Stimulated activated CD8-positive, alpha-beta memory T cell treated with anti-CD3 and anti-CD28 coated beads, Interleukin-15, amount 100 ng/mL, for 48 hours (primary cell): ENCODE measurements around the gene SNX15.
"Not testable (repeated sequence)": the region's sequence is repeated elsewhere in the genome, so short reads cannot be mapped to it uniquely, and the experiment has no call there.

Source experiments
- DNase-seq, 2 donors: peaks; one replicate each; pipeline ENCODE4 v3.0.0-alpha.2; 2020; ENCODE audit warnings: low read depth in 2 of 2

SNX15 gene

GRCh38 chr11:65027213-65028067, at the start of gene SNX15:
TSS of gene SNX15 (plus strand) at chr11:65027439. CDS start at chr11:65027538, 99 bp downstream.
- DNase-seq = peak; percentile 85 to 86

DNA sequence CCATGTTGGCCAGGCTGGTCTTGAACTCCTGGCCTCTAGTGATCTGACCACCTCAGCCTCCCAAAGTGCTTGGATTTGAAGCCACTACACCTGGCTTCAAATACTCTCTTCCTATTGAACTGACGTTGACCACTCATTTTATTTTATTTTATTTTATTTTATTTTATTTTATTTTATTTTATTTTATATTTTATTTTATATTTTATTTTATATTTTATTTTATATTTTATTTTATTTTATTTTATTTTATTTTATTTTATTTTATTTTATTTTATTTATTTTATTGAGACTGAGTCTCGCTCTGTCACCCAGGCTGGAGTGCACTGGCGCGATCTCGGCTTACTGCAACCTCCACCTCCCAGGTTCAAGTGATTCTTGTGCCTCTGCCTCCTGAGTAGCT, 43.9 kb upstream of the SNX15 start:
- not testable (repeated sequence) for DNase-seq

DNA sequence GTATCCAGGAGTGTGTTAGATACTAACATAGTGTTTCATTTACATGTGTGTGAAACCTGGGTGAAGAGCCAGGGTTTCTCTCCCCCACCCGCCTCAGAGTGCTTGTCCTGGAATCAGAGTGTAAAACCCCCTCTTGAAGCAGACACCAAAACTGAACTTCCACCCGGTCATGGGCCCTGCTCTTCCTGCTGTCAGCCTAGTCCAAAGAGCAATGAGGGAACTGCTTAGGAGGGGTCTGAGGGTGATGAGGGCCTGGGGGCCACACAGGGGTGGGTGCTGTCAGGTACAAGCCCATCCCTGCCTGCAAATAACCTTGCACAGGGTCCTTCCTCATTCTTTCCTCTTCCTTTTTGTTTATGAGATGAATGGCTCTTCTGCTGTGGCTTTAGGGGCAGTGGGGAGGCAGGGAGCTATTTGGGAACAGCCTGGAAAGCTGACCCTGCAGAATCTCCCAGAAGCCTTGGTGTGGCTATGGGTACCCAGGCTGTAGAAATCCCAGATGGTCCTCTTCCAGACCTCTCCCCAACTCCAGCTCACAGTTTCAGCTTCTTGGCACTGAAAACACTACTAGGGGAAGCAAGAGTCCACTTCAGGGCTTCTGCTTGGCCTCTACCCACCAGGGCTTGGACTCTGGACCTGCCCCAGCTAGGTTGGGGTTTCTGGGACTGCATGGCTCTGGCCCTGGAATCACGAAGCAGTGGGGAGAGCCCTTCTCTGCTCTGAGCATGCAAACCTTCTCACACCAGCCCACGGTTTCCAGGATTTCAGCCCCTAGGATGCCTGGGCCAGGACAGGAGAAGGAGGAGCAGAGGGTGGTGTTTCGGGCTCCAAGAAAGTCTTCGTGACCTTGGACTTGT, 39.0 kb upstream of the SNX15 start:
- DNase-seq = no peak

DNA sequence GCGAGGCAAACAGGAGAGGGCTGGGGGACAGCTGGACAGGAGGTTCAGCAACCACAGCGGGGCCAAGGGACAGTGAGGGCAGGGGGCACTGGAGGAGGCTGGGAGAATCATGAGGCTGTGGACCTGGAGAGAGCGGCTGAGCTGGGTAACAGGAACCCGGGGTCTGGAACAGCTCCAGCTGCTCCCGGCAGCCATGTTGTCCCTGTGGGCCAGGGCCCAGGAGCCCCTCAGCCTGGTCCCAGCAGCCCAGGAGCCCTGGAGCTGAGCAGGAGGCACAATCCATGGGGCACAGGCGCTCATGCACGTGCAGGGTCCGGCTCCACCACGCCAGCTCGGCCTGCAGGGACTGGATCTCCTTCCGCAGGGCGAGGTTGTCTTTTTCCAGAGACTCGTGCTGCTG, 37.8 kb upstream of the SNX15 start:
- no peak for DNase-seq

DNA sequence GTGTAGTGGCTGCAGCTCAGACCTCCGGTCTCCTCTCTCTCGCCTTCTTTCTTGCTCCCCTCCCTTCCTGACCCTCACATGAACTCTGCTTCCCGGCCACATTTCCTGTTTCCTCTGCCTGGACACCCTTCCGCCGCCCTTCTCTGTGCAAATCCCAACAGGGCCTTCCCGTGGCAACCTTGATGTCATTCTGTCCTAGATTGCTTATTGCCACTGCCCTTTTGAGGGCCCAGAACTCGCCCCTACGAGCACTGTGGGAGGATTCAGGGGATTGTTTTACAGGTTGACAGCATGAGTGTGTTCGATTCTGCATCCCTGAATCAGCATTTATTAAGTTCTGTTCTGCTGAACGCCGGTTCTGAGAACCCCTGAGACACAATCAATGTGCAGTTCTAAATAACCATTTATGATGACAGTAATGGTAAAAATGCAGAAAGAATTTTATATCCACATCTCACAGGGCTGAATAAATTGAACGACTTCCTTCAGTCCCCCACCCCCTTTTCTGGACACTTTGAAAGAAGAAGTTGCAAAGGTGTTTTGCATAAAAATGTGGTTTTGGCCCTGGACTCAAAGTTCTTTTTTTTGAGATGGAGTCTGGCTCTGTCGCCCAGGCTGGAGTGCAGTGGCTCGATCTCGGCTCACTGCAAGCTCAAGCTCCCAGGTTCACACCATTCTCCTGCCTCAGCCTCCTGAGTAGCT, 36.9 kb upstream of the SNX15 start:
- no peak for DNase-seq

DNA sequence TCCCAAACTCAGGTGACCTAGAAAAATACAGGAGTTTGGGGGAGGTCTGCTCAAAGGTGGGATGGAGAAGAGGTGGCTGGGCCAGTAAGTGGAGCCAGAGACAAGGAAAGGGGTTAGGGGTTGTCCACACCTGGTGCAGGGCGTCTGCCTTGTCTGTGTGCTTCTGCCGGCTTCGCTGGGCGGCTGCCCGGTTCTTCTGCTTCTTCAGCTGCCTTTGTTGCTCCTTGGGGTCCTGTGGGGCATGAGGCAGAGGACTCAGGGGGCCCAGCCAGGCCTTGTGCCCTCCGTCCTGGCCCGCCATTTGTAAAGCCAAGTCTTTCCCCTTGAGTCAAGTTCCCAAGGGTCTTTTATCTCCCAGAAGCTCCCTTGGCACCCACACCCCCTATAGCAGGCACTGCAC, 32.9 kb upstream of the SNX15 start:
- no peak for DNase-seq

DNA sequence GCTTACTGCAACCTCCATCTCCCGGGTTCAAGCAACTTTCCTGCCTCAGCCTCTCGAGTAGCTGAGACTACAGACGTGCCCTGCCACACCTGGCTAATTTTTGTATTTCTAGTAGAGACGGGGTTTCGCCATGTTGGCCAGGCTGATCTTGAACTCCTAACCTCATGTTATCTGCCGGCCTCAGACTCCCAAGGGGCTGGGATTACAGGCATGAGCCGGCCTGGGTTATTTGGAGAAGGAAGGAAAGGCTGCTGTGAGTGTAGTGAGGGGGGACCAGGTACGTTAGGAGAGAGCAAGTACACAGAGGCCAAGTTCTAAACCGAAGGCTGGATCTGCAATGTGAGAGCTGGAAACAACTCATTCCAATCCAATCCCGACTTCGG, 30.9 kb upstream of the SNX15 start:
- no peak for DNase-seq

DNA sequence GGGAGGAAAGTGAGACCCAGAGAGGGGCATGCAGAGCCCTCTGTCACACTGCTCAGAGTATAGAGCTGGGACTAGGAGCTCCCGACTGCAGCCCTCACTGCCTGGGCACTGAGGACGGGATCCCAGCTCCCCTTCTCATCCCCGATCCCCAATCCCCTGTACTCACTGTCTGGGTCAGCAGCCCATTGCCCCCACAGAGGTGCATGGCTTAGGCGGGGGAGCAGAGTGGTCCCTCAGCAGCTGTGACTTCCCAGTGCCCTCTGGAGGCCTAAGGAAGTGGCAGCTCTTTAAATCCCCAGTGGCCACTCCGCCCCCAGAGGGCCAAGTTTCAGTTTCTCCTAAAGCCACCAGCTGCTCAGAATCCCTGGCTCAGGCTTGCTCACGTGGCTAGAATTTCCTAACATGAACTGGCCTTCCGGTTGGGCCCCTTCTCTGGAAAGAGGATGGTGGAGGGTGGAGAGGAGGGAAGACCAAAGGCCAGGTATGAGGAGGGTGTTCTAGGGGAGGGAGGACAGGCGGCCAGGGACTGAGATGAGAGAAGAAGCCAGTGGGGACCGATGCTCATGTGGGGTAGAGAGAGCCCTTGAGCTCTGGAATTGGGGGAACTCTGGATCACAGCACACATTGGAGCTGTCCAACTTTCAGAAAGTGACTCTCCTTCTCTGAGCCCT, 30.4 kb upstream of the SNX15 start, which contains the start of gene BATF2:
Gene BATF2, minus strand, starts transcription at position 262 of the 671 bp plus-strand sequence. Its CDS starts 57 bp downstream, at position 205.
- DNase-seq = no peak

- DNase-seq = no peak
Measured at GRCh38 chr11:64998141-64998540, 29.1 kb upstream of the SNX15 start.

- DNase-seq = no peak
Measured at GRCh38 chr11:64998690-64999431, 28.4 kb upstream of the SNX15 start.

DNA sequence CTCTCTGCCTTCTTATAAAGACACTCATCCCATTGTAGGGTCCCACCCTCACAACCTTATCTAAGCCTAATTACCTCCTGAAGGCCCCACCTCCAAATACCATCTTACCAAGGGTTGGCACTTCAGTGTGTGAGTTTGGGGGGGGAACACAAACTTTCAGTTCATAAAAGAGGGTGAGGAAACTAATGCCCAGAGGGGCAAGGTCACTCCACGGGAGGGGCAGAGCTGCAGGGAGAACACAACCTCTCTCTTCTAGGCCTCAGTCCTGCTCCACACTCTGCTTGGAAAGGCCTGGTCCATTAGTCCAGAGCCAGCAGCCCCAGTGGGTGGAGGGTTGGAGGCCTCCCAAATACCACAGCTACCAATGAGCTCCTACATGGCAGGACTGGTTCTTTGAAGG, 27.8 kb upstream of the SNX15 start:
- DNase-seq = no peak

DNA sequence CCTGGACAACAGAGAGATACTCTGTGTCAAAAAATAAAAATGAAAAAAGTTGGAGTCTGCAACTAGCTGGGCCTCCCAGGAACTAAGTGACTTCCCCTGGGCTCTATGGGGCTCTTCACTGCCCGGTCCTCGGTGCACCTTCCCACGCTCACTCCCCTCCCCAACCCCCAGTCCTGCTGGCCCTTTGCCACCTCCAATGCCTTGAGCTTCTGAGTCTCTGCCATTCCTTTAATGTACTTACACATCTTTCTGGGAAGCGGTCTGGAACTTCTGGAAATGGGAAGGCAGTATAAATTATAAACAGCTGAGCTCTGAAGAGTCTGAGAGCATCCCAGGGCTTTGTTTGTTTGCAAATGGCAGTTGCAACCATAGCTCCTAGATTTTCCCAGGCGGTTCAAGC, 24.5 kb upstream of the SNX15 start:
- DNase-seq = no peak

GRCh38 chr11:65003282-65003681, 24.0 kb upstream of the SNX15 start:
- no peak for DNase-seq

GRCh38 chr11:65003968-65004367, 23.3 kb upstream of the SNX15 start:
- not testable (repeated sequence) for DNase-seq

DNA sequence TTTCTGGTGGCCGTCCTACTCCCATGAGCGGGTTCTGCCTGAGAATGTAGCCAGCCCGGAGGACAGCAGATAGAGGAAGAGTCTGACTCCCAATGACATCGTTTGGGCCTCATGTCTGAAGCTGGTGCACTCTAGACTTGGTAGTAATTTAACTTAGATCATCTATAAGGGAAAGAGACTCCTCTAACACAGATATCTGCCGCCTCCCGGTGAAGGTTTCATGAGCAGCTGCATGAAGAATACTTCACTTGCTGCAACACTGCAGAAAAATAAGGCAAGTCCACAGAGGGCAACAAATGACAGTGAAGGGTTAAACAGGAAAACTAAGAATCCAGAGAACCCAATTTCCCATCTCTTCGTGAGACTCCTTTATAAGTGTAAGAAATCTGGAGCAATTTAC, 19.2 kb upstream of the SNX15 start:
- no peak for DNase-seq

DNA sequence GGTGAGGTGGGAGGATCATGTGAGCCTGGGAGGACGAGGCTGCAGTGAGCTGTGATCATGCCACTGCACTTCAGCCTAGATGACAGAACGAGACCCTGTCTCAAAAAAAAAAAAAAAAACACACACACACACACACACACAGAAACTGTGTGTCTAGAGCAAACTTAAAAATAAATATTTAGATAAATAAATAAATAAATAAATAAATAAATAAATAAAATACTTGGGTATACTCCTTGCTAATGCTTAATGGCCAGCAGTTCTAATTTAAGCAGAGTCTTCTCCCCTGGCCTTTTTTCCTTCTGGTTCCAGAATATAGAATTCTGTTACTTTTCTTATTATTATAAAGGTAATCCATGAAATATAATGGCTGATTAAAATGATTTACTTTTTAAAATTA, 18.4 kb upstream of the SNX15 start:
- DNase-seq = no peak

DNA sequence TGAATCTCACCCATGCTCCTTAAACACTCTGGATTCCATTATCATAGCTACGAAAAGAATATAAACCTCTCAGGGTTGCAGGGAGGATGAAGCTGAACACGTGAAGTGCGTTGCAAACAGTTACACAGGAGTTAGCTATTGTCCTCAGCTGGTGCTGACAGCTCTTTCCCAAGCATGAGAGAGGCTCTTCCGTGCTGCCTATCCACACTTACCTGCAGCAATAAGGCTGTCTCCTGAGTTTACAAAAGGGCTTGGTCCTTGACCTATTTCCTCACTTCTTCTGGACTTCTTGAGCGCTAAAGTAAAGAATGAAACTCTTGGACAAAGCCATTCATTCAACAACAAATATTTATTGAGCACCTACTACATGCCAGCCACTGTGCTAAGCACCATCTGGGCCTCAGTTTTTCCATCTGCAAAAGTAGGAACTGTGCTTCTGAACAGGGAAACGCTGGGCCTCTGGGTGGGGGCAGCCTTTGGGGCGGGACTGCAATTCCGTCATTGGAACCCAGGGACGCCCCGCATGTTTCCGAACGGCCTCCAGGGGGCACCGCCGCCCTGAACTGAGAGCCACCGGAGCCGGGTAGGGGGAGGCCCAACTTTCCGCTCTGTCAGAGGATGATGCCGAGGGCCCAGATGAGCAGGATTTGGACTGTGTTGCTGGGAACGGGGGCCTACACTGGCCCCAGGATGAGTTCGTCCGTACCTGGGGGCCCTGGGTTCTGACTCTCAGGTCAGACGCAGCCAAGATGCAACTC, 13.9 kb upstream of the SNX15 start:
- DNase-seq = peak; percentile 85

DNA sequence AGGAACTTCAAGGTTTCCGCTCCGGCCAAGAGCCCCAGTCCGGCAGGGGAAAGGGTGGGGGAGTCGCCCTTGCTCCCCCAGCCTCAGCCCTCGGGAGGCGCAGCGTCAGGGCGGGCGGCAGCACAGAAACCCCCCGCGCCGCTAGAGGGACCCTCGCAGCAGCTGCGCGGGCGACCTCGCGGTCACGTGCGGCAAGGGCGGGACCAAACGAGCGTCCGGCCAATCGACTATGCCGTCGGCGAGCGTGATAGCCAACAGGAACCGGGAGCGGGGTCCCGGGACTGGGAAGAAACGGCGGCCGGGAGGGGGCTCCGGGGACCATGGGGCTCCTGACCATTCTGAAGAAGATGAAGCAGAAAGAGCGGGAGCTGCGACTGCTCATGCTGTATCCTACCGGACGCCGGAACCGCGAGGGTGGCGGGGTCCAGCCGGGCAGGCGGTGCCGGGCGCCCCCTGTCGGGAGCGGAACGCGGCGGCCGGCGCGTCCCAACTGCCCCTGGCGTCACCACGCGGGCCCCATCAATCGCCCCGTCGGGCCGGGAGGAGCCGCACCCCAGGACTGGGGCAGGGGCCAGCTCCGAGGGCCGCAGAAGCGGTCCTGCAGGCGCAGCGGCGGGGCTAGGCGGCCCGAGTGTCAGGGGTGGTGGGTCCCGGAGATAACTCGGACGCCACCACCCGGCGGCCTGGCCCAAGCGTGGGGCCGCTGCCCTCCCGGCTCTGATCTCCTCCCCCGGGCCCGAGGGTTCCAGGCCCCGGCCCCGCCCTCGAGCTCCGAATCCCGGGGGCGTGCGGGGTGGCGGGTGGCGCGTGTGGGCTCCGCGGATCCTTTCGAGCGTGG, 13.1 kb upstream of the SNX15 start, which contains the start of gene ARL2:
Gene ARL2, plus strand, starts transcription at position 273 of the 838 bp plus-strand sequence. Its CDS starts 48 bp downstream, at position 321.
- peak; percentile 82 to 85 for DNase-seq

DNA sequence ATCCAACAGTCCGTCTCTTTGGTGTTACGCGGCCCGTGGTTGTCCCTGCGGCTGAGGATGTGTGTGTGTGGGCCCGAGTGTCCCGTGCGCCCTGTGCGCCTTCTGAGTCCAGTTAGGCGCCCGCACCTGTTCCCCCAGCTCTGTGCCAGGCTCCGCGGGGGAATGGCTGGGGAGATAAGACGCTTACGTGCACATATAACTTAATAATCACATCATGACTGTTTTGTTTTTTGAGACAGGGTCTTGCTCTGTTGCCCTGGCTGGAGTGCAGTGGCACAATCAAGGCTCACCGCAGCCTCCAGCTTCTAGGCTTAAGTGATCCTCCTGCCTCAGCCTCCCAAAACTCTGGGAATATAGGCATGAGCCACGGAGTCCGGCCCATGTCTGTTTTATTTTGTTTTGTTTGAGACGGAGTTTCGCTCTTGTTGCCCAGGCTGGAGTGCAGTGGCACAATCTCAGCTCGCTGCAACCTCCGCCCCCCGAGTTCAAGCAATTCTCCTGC, 12.5 kb upstream of the SNX15 start:
- no peak for DNase-seq
